CD4-positive, alpha-beta T cell treated with Interleukin-6 at 100 ng/mL for 8 hours (primary cell): ENCODE data around the gene KRTAP4-2.
"Not testable (repeated sequence)": the region's sequence is repeated elsewhere in the genome, so short reads cannot be mapped to it uniquely, and the experiment has no call there.

Source experiments
- DNase-seq: peaks from one replicate; pipeline ENCODE4 v3.0.0-alpha.2; 2020; ENCODE audit warnings: mixed read lengths, low spot score

The KRTAP4-2 gene

GRCh38 chr17:41177727-41178271 lies at the start of gene KRTAP4-2:
TSS of gene KRTAP4-2 (minus strand) at chr17:41178221. CDS start at chr17:41178164, 57 bp downstream.
- DNase-seq = no peak

DNA sequence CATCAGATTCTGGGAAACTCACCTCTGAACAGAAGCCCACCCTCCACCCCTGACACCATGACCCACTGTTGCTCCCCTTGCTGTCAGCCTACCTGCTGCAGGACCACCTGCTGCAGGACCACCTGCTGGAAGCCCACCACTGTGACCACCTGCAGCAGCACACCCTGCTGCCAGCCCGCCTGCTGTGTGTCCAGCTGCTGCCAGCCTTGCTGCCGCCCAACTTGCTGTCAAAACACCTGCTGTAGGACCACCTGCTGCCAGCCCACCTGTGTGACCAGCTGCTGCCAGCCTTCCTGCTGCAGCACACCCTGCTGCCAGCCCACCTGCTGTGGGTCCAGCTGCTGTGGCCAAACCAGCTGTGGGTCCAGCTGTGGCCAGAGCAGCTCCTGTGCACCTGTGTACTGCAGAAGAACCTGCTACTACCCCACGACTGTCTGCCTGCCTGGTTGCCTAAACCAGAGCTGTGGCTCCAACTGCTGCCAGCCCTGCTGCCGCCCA lies 48.6 kb upstream of the KRTAP4-2 start, which contains the start of gene KRTAP9-2:
KRTAP9-2 (plus strand) TSS at position 51 of the 498 bp plus-strand sequence; CDS start at position 58, 7 bp downstream.
- not testable (repeated sequence) for DNase-seq

GRCh38 chr17:41226051-41226450 lies 48.0 kb upstream of the KRTAP4-2 start:
- no peak for DNase-seq

DNA sequence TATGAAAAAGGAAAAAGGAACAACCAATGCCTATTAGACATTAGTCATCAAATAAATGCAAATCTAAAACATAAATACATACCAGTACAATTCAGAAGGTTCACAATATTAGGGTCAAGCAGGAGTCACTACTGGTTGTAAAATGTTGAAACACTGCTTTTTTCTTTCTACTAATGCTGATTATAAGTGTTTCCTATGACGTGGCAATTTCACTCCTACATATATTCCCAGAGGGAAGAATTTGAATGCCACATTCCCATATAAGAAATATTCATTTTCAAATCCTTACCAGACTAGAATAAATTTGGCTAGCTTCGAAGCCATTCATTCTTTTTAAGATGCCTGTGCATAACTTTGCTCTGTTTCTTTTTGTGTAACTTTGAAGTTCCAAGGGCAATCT lies 45.8 kb upstream of the KRTAP4-2 start:
- no peak for DNase-seq

DNA sequence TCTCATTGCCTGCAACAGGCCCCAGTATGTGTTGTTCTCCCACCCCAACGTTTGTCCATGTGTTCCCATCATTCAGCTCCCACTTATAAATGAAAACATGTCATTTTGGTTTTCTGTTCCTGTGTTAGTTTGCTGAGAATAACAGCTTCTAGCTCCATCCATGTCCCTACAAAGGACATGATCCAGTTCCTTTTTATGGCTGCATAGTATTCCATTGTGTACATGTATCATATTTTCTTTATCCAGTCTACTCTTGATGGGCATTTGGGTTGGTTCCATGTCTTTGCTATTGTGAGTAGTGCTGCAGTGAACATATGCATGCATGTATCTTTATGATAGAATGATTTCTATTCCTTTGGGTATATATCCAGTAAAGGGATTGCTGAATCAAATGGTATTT lies 37.7 kb upstream of the KRTAP4-2 start:
- no peak for DNase-seq

DNA sequence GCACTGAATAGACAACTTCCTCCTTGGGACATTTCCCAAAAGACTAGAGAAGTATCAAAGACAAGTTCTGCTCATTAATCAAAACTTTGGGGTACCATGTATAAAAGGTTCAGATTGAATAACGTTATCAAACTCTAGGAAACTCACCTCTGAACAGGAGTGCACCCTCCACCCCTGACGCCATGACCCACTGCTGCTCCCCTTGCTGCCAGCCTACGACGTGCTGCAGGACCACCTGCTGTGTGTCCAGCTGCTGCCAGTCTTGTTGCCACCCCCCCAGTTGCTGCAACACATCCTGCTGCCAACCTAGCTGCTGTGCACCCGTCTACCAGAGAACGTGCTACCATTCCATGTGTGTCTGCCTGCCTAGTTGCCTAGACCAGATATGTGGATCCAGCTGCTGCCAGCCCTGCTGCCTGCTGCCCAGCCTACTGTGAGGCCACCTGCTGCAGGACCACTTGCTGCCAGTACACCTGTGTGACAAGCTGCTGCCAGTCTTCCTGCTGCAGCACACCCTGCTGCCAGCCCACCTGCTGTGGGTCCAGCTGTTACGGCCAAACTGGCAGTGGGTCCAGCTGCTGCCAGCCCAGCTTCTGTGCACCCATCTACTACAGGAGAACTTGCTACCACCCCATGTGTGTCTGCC lies 34.6 kb upstream of the KRTAP4-2 start:
- no peak for DNase-seq

DNA sequence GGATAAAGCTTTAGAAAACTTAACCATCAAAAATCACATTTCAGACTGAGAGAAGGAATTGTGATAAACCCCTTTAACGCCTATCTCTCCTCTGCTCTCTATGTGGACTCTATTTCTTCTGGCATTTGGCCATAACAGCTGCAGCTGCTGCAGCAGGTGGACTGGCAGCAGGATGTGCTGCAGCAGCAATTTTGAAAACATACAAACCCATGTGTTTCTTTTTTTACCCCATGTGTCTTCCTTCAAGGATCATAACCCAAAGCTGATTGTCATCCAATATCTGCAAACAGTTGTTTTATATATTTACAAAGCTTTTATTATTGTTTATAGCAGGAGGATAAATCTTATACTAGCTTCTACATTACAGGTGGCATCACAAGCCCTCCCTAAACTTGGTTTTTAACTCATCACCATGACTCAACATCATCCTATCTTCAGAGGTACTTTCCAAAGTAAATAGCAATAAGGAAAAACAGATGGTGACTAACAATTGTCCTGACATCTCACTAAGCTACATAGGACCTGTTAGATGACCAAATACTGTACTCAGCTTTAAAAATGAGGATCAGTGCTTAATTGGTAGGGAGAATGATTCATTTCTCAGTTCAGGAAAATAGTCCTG lies 33.9 kb upstream of the KRTAP4-2 start:
- no peak for DNase-seq

DNA sequence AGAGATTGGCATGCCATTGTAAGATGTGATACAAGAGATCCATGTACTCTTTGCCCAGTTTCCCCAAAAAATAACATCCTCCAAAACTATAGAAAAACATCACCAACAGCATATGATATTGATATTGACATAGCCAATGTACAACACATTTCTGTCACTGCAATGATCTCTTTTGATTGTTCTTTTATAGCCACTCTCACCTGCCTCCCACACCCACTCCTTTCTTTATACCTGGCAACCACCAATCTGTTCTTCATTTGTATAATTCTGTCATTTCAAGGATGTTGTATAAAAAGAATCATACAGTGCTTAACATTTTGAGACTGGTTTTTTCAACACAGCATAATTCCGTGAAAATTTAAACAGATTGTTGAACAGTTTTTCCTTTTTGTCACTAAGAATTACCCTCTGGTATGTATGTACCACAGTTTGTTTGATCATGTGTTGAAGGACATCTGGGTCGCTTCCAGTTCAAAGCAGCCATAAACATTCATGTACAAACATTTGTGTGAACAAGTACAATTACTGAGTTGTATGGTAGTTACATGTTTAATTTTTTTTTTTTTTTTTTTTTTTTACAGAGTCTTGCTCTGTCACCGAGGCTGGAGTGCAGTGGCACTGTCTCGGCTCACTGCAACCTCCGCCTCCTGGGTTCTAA lies 21.5 kb upstream of the KRTAP4-2 start:
- no peak for DNase-seq

DNA sequence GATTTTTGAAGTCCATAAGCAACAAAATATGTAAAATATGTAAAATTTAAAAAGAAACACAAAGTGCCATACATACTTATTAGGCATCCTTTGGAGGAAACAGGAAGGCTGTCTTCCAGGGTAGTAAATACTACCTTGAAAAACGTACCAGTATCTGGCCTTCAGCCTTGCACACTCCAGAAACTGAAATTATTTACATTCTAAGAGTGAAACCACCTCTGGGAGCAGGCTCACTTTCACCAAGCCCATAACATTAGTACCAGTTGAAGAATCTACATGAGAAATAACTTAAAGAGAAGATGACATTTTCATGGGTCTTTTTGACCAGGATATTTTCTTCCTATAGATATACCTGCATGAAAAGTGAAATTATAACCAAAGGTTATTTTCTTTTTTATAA lies 18.0 kb upstream of the KRTAP4-2 start:
- no peak for DNase-seq

- DNase-seq = no peak
These were observed 12.3 kb upstream of the KRTAP4-2 start for GRCh38 chr17:41190328-41190727.

DNA sequence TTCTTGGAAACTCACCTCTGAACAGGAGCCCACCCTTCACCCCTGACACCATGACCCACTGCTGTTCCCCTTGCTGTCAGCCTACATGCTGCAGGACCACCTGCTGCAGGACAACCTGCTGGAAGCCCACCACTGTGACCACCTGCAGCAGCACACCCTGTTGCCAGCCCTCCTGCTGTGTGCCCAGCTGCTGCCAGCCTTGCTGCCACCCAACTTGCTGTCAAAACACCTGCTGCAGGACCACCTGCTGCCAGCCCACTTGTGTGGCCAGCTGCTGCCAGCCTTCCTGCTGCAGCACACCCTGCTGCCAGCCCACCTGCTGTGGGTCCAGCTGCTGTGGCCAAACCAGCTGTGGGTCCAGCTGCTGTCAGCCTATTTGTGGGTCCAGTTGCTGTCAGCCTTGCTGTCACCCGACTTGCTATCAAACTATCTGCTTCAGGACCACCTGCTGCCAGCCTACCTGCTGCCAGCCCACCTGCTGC lies 11.9 kb upstream of the KRTAP4-2 start, which contains the start of gene KRTAP9-1:
KRTAP9-1 (plus strand) TSS at position 51 of the 482 bp plus-strand sequence; CDS start at position 51, 0 bp downstream.
- DNase-seq = not testable (repeated sequence)

DNA sequence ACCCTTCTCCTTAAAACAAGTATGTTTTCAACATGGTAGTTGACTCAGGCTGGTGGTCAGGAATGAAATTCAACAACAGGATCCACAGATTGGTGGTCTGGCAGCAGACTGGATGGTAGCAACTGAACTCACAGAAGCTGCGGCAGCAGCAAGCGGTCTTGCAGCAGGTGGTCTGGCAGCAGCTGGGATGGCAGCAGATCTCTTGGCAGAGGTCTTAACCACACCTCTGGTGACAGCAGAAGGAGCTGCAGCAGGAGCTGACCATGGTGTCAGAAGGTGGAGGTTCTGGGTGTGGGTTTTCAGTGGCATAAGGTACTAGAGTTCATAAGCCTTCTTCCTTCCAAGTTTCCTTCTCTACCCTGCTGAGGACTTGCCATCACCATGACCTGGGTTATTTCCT lies 8.9 kb upstream of the KRTAP4-2 start:
- DNase-seq = no peak

DNA sequence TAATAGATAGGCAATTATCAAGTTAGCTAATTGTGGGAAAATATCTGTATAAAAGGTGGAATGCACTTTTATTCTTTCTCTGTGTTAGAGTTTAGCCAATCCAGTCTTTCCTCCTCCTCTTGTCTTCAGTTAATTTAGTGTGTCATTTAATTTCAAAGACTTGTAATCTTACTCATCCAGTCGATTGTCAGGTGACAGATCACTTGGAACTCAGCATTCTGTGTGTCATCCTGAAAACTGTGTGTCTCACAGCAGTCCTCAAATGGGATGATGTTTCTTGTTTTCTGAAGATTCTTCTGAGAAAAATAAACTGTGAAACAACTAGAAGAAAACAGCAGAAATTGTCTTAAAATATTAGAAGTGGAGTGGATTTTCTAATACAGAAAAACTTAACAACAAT lies 7.0 kb upstream of the KRTAP4-2 start:
- DNase-seq = no peak

GRCh38 chr17:41184480-41184961 lies 6.5 kb upstream of the KRTAP4-2 start, which contains the start of gene KRTAP4-1:
TSS of gene KRTAP4-1 (minus strand) at chr17:41184911. CDS start at chr17:41184854, 57 bp downstream.
- DNase-seq = no peak

DNA sequence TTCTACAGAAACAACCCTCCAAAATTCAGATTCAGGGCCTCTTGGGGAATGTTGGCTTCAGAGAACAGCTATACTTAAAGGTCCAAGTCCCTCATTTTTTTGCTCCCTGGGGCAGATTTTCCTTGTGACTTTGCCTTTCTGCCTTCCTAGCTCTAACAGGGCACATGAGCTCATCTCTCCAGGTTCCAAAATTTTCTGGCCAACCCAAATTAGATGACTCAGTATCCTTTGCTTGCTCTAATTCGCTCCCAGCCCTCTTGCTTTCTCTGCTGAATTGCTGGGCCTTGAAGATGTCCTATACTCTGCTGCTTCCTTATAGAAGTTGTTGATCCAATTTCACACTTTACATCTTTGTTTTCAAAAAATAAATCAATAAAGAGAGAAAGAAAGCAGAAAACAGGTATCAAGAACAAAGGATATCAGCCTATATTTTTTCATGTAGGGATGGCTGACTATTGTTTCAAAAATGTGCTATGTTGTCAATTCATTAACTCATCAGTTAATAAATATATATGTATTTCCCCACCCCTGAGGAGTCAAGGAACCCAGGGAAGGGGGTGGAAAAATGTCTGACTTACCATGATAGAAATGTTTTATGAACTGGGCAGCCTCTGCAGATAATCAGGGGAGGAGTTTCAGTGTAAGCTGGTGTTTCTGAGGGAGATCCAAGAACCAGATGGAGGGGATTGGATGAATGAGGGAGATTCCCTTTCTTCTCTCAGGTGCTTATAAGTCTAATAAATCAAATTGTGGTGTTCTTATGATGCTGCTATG lies 1.0 kb upstream of the KRTAP4-2 start:
- DNase-seq = no peak

DNA sequence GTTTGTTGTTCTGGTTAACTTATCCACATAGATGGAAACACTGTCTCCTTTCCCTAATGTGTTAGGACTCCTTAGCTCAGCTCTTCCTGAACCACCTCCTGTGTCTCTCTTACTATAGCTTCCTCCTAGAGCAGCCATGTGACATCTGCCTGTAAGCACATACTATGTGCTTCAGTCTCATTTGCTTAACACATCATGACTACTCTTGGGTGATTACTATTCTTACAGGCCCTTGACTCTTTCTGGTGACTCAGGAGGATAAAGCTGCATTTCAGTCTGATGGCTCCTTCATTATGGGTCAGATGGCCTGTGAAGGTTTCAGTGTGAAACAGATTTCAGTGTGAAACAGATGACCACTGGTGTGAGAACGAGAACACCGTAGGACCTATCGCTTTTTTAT lies 320 bp upstream of the KRTAP4-2 start:
- no peak for DNase-seq

DNA sequence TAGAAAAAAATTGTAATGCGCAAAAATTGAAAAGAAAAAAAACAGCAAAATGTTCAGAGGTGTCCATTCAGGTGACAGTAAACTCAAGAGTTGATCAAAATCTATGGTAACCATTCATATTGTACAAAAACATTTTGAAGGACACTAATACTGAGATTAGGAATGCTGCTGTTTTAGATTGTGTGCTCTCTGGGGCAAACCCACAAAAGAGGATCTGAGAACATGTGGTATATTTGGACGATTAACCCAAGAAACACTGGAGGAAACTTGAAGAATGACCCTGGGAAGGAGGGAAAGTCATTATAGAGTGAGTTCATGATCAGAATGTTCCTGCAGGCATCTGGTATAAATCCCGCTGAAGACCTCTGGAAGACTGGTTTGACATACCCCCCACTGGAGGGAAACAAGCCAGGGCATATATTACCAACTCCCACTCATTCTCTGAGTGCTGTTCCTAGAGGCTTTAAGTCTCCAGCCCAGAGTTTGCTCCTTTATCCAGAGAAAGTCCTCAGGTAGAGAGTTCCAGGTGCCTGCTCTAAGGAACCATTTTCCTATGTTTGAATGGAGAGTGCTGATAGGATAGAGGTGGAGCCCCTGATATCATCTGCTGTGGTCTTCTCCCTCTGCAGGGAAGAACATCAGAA lies 1.2 kb downstream of the KRTAP4-2 start:
- DNase-seq = no peak

DNA sequence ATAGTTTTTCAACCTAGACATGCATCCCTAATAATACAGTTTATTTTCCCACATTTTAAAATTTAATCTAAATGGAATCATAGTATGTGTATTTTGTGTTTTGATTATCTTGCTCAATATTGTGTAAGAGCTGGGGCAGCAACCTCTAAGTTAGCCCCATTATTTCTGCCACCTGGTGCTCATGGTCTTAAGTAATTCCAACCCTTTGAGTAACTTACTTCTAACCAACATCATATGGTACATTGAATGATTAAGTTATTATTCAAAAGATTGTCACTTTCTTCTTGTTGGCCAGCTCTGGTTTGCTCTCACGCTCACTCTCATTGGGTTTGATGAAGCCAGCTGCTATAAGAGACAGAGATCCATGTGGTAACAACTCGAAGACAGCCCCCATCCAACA lies 6.1 kb downstream of the KRTAP4-2 start:
- DNase-seq = no peak

DNA sequence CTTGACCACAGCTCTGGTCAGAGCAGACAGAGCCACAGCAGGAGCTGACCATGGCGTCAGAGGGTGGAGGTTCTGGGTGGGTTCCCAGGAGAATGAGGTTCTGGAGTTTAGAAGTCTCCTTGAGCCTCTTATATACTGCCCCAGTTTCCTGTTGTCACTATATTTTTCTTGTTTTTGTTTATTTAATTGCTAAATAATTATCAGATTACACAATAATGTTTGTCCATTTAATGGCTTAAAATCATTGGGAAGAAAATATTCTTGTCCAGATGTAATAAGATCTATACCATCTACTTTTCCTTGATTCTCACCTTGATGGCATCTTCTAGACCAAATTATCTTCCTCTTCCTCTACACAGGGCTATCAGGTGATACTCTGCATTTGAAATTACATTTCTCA lies 9.9 kb downstream of the KRTAP4-2 start, which contains the start of gene KRTAP4-3:
KRTAP4-3 (minus strand) TSS at position 101 of the 400 bp plus-strand sequence; CDS start at position 52, 49 bp downstream.
- no peak for DNase-seq

- no peak for DNase-seq
These were observed 10.5 kb downstream of the KRTAP4-2 start for GRCh38 chr17:41167561-41167960.

DNA sequence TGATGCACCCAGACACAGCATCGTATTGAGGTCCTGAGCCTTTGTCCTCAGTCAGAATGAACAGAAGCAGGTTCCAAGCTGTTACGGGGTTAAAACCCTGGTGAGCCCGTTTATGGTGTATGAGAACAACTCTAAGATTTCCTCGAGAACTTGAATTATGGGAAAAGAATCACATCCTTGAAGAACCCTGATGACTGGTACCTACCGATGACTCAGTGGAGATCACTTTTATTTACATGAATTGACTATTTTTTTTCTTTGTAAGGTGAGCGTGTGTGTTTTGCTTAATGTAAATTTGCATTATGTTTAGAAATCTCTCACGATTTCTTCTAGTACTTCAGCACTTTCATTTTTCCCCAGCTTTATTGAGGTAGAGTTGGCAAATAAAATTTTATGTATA lies 14.2 kb downstream of the KRTAP4-2 start:
- no peak for DNase-seq
